K562 (cell line): Measurements from ENCODE around the gene RAD17. TPM values are rescaled to one million over a fixed set of nuclear protein-coding genes. Genes with fewer than 3 reads are reported as not detected.

Source experiments
- ATAC-seq: fragments of 200-7000 bp; cut with Tn5 transposase; 3 replicates; pipeline ENCODE4 v1.9.1; 2020; ENCODE audit warnings: moderate library complexity
- BruUV-seq: library from RNA; stranded (reverse); fragments of 400-500 nt; replicated peaks from 2 replicates; lab custom pipeline; 2021; lab: Mats Ljungman, UMichigan
- CTCF ChIA-PET: fragments of 300-600 bp; formaldehyde crosslinking; extraction: SDS; loops from one replicate; lab custom pipeline; 2021; ENCODE audit warnings: low intra/inter-chr PET ratio; lab: Yijun Ruan, JAX
- POLR2A ChIA-PET: fragments of 300-600, 350-650 bp; sonication (Branson Sonifier 250); formaldehyde crosslinking; extraction: SDS; loops from one replicate; lab custom pipeline; 2021; ENCODE audit warnings: antibody characterized with exemption, inconsistent platforms; lab: Yijun Ruan, JAX
- DNase-seq, 4 experiments: peaks; one replicate each; pipeline versions ENCODE4 v3.0.0 to v3.0.0-alpha.2; 2011 to 2018; ENCODE audit warnings: low spot score in 3 of 4, mixed read lengths in 3 of 4; ENCODE audit errors: extremely low read depth in 1 of 4
- FAIRE-seq: peaks from 2 replicates; lab custom pipeline; 2011; peaks lifted over from hg19 to GRCh38; lab: Jason Lieb, UNC
- H2AFZ ChIP-seq: 2 replicates; pipeline ENCODE4 v1.6.0; 2011; ENCODE audit warnings: low read depth, low read length, control low read depth, inconsistent platforms
- H3K27ac ChIP-seq: fragments of 200-600 bp; 3 replicates; pipeline ENCODE4 v1.8.0; 2011; ENCODE audit warnings: low read depth, mild to moderate bottlenecking, control low read depth, inconsistent platforms, low read length, moderate library complexity, mixed read lengths; ENCODE audit errors: extremely low read depth
- H3K27me3 ChIP-seq, 2 experiments: fragments of 300-600 bp in 1 of 2; 2 replicates in 1 of 2; 3 replicates in 1 of 2; pipeline versions ENCODE4 v1.6.0 to v1.8.0; 2011; ENCODE audit warnings: inconsistent platforms in 2 of 2, low read length in 2 of 2, mild to moderate bottlenecking in 1 of 2, mixed read lengths in 1 of 2, moderate library complexity in 1 of 2; ENCODE audit not compliant: control insufficient read depth in 2 of 2, insufficient read depth in 2 of 2
- H3K36me3 ChIP-seq: fragments of 300-600 bp; 3 replicates; pipeline ENCODE4 v1.8.0; 2011; ENCODE audit warnings: mild to moderate bottlenecking, low read length, inconsistent platforms; ENCODE audit not compliant: control insufficient read depth, insufficient read depth
- H3K4me1 ChIP-seq, 2 experiments: fragments of 200-600 bp in 1 of 2; replicated peaks in 1 of 2; 2 replicates in 1 of 2; 3 replicates in 1 of 2; pipeline versions ENCODE4 v1.5.1 to v1.8.0; 2011; ENCODE audit warnings: inconsistent platforms in 2 of 2, low read length in 2 of 2, mild to moderate bottlenecking in 1 of 2, mixed read lengths in 1 of 2, moderate library complexity in 1 of 2; ENCODE audit not compliant: control insufficient read depth in 2 of 2, insufficient read depth in 2 of 2
- H3K4me2 ChIP-seq: 2 replicates; pipeline ENCODE4 v1.6.1; 2011; ENCODE audit warnings: low read length, control low read depth, inconsistent platforms, mixed read lengths; ENCODE audit not compliant: insufficient read depth
- H3K4me3 ChIP-seq: fragments of 200-600 bp; sonication (generic), shearing (Covaris generic); 2 replicates; pipeline ENCODE4 v1.5.1; 2016; ENCODE audit warnings: control low read depth, inconsistent platforms
- H3K79me2 ChIP-seq: fragments of 200-600 bp; 3 replicates; pipeline ENCODE4 v1.8.0; 2011; ENCODE audit warnings: low read length, inconsistent platforms; ENCODE audit not compliant: control insufficient read depth, insufficient read depth
- H3K9ac ChIP-seq, 2 experiments: 2 replicates each; pipeline versions ENCODE4 v1.6.0 to v1.6.1; 2011; ENCODE audit warnings: low read depth in 2 of 2, low read length in 2 of 2, control low read depth in 1 of 2, inconsistent platforms in 1 of 2, mild to moderate bottlenecking in 1 of 2, mixed read lengths in 1 of 2; ENCODE audit not compliant: insufficient read depth in 1 of 2
- H3K9me1 ChIP-seq: one replicate; pipeline ENCODE4 v1.6.0; 2011; ENCODE audit warnings: inconsistent platforms, mild to moderate bottlenecking, low read length, moderate library complexity; ENCODE audit not compliant: control insufficient read depth, insufficient read depth
- H3K9me3 ChIP-seq: replicated peaks from 2 replicates; pipeline ENCODE4 v1.5.1; 2011; ENCODE audit warnings: low read depth, low read length, inconsistent platforms; ENCODE audit not compliant: control insufficient read depth, insufficient read depth
- H4K20me1 ChIP-seq: replicated peaks from 2 replicates; pipeline ENCODE4 v1.6.1; 2011; ENCODE audit warnings: low read length, inconsistent platforms, mixed read lengths; ENCODE audit not compliant: control insufficient read depth, insufficient read depth
- CBFB ChIP-seq: sonication (generic); formaldehyde crosslinking; IDR thresholded peaks from 2 replicates; pipeline ENCODE4 v1.4.0; 2020; ENCODE audit warnings: mild to moderate bottlenecking, missing genetic modification reagents
- FOXJ3 ChIP-seq: sonication (generic); formaldehyde crosslinking; IDR thresholded peaks from 2 replicates; pipeline ENCODE4 v1.4.0; 2020; ENCODE audit warnings: mild to moderate bottlenecking, missing genetic modification reagents
- HMBOX1 ChIP-seq: sonication (generic); IDR thresholded peaks from 2 replicates; pipeline ENCODE4 v1.6.1; 2016
- MXI1 ChIP-seq: IDR thresholded peaks from 2 replicates; pipeline ENCODE4 v1.6.1; 2011; ENCODE audit warnings: low read depth, mild to moderate bottlenecking, improper control_type of control experiment, low read length
- NUFIP1 ChIP-seq: fragments of 450-650 bp; IDR thresholded peaks from 2 replicates; pipeline ENCODE4 v1.6.1; 2018; ENCODE audit not compliant: partially characterized antibody
- PTTG1 ChIP-seq: fragments of 450-650 bp; IDR thresholded peaks from 2 replicates; pipeline ENCODE4 v1.6.1; 2016; ENCODE audit warnings: low read depth, mild to moderate bottlenecking, missing genetic modification characterization, missing compliant biosample characterization
- SPI1 ChIP-seq: IDR thresholded peaks from 2 replicates; pipeline ENCODE4 v1.6.1; 2011; ENCODE audit warnings: low read depth, low read length, control low read depth, borderline replicate concordance
- ZNF444 ChIP-seq: fragments of 250-450 bp; sonication (Bioruptor Pico); IDR thresholded peaks from 2 replicates; pipeline ENCODE4 v1.4.0; 2020; ENCODE audit warnings: mild to moderate bottlenecking, moderate library complexity
- WGBS: fragments of 100-300 bp; shearing (Covaris generic); methylation state at CpG from one replicate; pipeline ENCODE4 v1.1.6; 2016; ENCODE audit warnings: low coverage, mixed read lengths; ENCODE audit not compliant: insufficient coverage; ENCODE audit errors: missing lambda C conversion rate; 5-methylcytosine and 5-hydroxymethylcytosine counted together
- in situ Hi-C: fragments of 300-500 bp; cut with MboI; formaldehyde crosslinking; loops from 4 replicates; pipeline ENCODE4 v1.15.0; 2018; ENCODE audit warnings: inconsistent platforms, mixed read lengths
- intact Hi-C: fragments of 100-400 bp; cut with micrococcal nuclease; formaldehyde crosslinking; loops from 2 replicates; pipeline ENCODE4 v1.14.2; 2022
- polyA plus RNA-seq, 8 experiments: library from polyadenylated mRNA; depleted of rRNA in 4 of 8; stranded (reverse) in 5 of 8; unstranded in 3 of 8; fragments of >200 nt; fragmentation: Nextera tagmentation in 2 of 8; fragmentation: Illumina TruSeq in 1 of 8; extraction: Ambion mirVana in 2 of 8; extraction: Trizol in 1 of 8; gene quantifications; 2 replicates each; pipeline versions ENCODE4 v1.2.1 to v1.2.3, GENCODE V29; 2011 to 2014; ENCODE audit warnings: inconsistent platforms in 1 of 8, missing spikeins in 1 of 8
- total RNA-seq, 7 experiments: library from RNA; depleted of rRNA in 6 of 7; stranded (reverse); fragments of >200 nt in 6 of 7; fragmentation: Illumina TruSeq in 2 of 7; extraction: Trizol in 2 of 7; gene quantifications; 2 replicates each; pipeline versions ENCODE4 v1.2.1 to v1.2.3, GENCODE V29; 2011 to 2021; ENCODE audit warnings: low replicate concordance in 1 of 7
- TF ChIP-seq, protein P1 (sequence below): sonication (generic); formaldehyde crosslinking; IDR thresholded peaks from 2 replicates; pipeline ENCODE4 v1.8.0; 2023; ENCODE audit warnings: missing genetic modification reagents, mild to moderate bottlenecking, borderline replicate concordance
- TF ChIP-seq, protein P2 (sequence below): fragments of 200-800 bp; sonication (Bioruptor generic); IDR thresholded peaks from 2 replicates; pipeline ENCODE4 v1.6.1; 2017; ENCODE audit warnings: missing genetic modification characterization, missing compliant biosample characterization

RAD17 gene
- total and polyA plus RNA-seq, 9 of the 15 experiments (the other 6 are each of a cell fraction or from before 2014, with no cell fraction given) = 21.1 to 50.1 (median 40.1) TPM

DNA sequence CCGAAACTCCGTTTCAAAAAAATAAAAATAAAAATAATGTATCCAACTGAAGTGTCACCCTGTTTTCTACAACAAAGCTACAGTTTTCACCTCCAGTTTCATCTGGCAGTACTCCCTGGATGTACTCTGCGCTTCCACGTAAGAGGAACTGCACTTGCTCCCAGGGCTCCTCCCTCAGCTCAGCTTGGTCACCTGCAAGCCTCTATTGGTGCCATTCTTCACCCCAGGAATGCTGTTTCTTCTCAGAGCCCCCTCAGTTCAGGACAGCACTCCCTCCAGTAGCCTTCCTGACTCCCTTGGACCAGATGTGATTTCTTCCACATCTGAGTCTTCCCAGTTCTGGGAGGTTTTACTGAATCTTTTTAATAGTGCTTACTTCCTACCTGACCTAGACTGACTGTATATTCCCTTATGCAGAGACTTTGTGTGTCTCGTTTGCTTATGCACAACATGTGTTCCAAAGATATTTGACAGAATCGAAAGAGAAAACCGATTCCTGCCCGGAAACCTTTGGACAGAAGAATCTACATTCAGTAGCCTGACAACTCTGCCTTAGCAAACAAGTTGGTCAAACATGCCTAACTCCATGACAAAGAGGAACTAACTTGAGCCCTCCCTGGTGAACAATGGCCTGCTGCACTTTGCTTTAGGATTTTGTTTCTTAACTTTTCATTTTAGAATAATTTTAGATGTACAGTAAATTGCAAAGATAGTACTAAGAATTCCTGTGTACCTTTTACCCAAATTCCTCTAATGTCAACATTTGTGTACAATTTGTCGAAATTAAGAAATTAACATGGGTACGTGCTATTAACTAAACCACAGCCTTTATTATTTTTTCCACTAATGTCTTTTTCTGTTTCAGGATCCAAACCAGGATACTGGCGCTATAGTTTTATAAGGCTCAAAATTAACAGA is 37.8 kb upstream of the RAD17 start:
- H3K27ac ChIP-seq = peak overlapping the region; percentile 93; the same call in 2 of the 3 replicates
- peak; percentile 17 for ATAC-seq
- DNase-seq = no peak
- H3K9me3 ChIP-seq = no peaks in the 10 kb centered on the region
- H3K4me1 ChIP-seq = peaks cover 7 to 33% of the 10 kb centered on the region in 2 experiments; a peak in 4 of 5 replicates
- H3K4me3 ChIP-seq = peak overlapping the region; percentile 56
- H3K79me2 ChIP-seq = peaks cover 14% of the 10 kb centered on the region; the same call in 2 of the 3 replicates
- H4K20me1 ChIP-seq = no peaks in the 10 kb centered on the region
- no peaks in the 10 kb centered on the region for H3K36me3 ChIP-seq
- H2AFZ ChIP-seq = peak overlapping the region; percentile 99
- POLR2A ChIA-PET = no interaction called here
- in situ Hi-C loops (no loop called here), intact Hi-C loops (loop anchor here (10.0 kb wide), 1 partner anchor 307 kb away; no protein-coding TSS in a partner anchor)
- peak overlapping the region; percentile 6 to 79 for H3K9ac ChIP-seq
- H3K9me1 ChIP-seq = no peaks in the 10 kb centered on the region
- CTCF ChIA-PET = interaction anchor here (0.6 kb wide), 1 partner anchor 67 kb away, joined by 3 read pairs; no protein-coding TSS in a partner anchor
- TSS peak; percentile 79 for BruUV-seq
- WGBS = 41% methylated on average over 11 of the region's 11 CpGs
- H3K27me3 ChIP-seq = no peaks in the 10 kb centered on the region
- FAIRE-seq = no peak
- peak overlapping the region; percentile 89 for H3K4me2 ChIP-seq
- TF ChIP-seq, protein P1, sequence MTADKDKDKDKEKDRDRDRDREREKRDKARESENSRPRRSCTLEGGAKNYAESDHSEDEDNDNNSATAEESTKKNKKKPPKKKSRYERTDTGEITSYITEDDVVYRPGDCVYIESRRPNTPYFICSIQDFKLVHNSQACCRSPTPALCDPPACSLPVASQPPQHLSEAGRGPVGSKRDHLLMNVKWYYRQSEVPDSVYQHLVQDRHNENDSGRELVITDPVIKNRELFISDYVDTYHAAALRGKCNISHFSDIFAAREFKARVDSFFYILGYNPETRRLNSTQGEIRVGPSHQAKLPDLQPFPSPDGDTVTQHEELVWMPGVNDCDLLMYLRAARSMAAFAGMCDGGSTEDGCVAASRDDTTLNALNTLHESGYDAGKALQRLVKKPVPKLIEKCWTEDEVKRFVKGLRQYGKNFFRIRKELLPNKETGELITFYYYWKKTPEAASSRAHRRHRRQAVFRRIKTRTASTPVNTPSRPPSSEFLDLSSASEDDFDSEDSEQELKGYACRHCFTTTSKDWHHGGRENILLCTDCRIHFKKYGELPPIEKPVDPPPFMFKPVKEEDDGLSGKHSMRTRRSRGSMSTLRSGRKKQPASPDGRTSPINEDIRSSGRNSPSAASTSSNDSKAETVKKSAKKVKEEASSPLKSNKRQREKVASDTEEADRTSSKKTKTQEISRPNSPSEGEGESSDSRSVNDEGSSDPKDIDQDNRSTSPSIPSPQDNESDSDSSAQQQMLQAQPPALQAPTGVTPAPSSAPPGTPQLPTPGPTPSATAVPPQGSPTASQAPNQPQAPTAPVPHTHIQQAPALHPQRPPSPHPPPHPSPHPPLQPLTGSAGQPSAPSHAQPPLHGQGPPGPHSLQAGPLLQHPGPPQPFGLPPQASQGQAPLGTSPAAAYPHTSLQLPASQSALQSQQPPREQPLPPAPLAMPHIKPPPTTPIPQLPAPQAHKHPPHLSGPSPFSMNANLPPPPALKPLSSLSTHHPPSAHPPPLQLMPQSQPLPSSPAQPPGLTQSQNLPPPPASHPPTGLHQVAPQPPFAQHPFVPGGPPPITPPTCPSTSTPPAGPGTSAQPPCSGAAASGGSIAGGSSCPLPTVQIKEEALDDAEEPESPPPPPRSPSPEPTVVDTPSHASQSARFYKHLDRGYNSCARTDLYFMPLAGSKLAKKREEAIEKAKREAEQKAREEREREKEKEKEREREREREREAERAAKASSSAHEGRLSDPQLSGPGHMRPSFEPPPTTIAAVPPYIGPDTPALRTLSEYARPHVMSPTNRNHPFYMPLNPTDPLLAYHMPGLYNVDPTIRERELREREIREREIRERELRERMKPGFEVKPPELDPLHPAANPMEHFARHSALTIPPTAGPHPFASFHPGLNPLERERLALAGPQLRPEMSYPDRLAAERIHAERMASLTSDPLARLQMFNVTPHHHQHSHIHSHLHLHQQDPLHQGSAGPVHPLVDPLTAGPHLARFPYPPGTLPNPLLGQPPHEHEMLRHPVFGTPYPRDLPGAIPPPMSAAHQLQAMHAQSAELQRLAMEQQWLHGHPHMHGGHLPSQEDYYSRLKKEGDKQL (CRISPR knock-in tag) = no peak
- TF ChIP-seq HMBOX1 (peak; percentile 64), NUFIP1 (no peak), PTTG1 (0 out of 2 replicates have a peak, but pooled peaks have one; percentile 9), SPI1 (peak; percentile 48; the same call in 1 of the 2 replicates), CBFB (CRISPR knock-in tag) (no peak), MXI1 (no peak), FOXJ3 (CRISPR knock-in tag) (no peak), ZNF444 (CRISPR knock-in tag) (no peak)
- TF ChIP-seq, protein P2, sequence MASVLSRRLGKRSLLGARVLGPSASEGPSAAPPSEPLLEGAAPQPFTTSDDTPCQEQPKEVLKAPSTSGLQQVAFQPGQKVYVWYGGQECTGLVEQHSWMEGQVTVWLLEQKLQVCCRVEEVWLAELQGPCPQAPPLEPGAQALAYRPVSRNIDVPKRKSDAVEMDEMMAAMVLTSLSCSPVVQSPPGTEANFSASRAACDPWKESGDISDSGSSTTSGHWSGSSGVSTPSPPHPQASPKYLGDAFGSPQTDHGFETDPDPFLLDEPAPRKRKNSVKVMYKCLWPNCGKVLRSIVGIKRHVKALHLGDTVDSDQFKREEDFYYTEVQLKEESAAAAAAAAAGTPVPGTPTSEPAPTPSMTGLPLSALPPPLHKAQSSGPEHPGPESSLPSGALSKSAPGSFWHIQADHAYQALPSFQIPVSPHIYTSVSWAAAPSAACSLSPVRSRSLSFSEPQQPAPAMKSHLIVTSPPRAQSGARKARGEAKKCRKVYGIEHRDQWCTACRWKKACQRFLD = 0 out of 2 replicates have a peak, but pooled peaks have one; percentile 11
